Loucy (cell line): ENCODE measurements around the gene CCDC88A.
"Not testable (repeated sequence)": the region's sequence is repeated elsewhere in the genome, so short reads cannot be mapped to it uniquely, and the experiment has no call there.

Experiments
- H2AFZ ChIP-seq: fragments of 200-600 bp; sonication (generic); 2 replicates; pipeline ENCODE4 v1.6.0; 2016; ENCODE audit warnings: antibody characterized with exemption, mild to moderate bottlenecking, low read length, moderate library complexity
- H3F3A ChIP-seq: fragments of 200-600 bp; 2 replicates; pipeline ENCODE4 v1.6.0; 2016; ENCODE audit warnings: antibody characterized with exemption, low read depth, mild to moderate bottlenecking
- H3K27me3 ChIP-seq: fragments of 200-600 bp; sonication (generic); 2 replicates; pipeline ENCODE4 v1.6.1; 2014; ENCODE audit warnings: low read length, mild to moderate bottlenecking; ENCODE audit not compliant: insufficient read depth, poor library complexity, severe bottlenecking
- H3K36me3 ChIP-seq: fragments of 200-600 bp; sonication (generic); 2 replicates; pipeline ENCODE4 v1.6.1; 2016; ENCODE audit warnings: low read length; ENCODE audit not compliant: insufficient read depth
- H3K4me1 ChIP-seq: fragments of 200-600 bp; sonication (generic); 2 replicates; pipeline ENCODE4 v1.5.1; 2014; ENCODE audit warnings: low read length, mild to moderate bottlenecking; ENCODE audit not compliant: insufficient read depth, poor library complexity, severe bottlenecking
- H3K4me2 ChIP-seq: fragments of 200-600 bp; sonication (generic); 2 replicates; pipeline ENCODE4 v1.6.0; 2014; ENCODE audit warnings: antibody characterized with exemption, low read length, low read depth, mild to moderate bottlenecking; ENCODE audit not compliant: poor library complexity, severe bottlenecking
- H3K4me3 ChIP-seq: fragments of 200-600 bp; sonication (generic); 2 replicates; pipeline ENCODE4 v1.5.1; 2014; ENCODE audit warnings: low read length, mild to moderate bottlenecking, mixed read lengths; ENCODE audit not compliant: poor library complexity, severe bottlenecking
- H3K79me2 ChIP-seq: fragments of 200-600 bp; sonication (generic); 2 replicates; pipeline ENCODE4 v1.6.1; 2014; ENCODE audit warnings: low read length; ENCODE audit not compliant: insufficient read depth
- H3K9ac ChIP-seq: fragments of 200-600 bp; sonication (generic); 2 replicates; pipeline ENCODE4 v1.6.0; 2014; ENCODE audit warnings: mild to moderate bottlenecking, low read depth, low read length, moderate library complexity; ENCODE audit not compliant: poor library complexity, severe bottlenecking
- H3K9me2 ChIP-seq: fragments of 200-600 bp; sonication (generic); replicated peaks from 2 replicates; pipeline ENCODE4 v1.6.1; 2016; ENCODE audit warnings: low read depth, low read length, mixed read lengths
- H3K9me3 ChIP-seq: fragments of 200-600 bp; sonication (generic); 2 replicates; pipeline ENCODE4 v1.6.1; 2014; ENCODE audit warnings: mild to moderate bottlenecking, antibody characterized with exemption, low read length, low read depth; ENCODE audit not compliant: insufficient read depth
- H4K20me1 ChIP-seq: fragments of 200-600 bp; sonication (generic); 2 replicates; pipeline ENCODE4 v1.6.0; 2014; ENCODE audit warnings: antibody characterized with exemption, low read length, mild to moderate bottlenecking; ENCODE audit not compliant: insufficient read depth, poor library complexity, severe bottlenecking
- EZH2phosphoT487 ChIP-seq: fragments of 200-600 bp; IDR thresholded peaks from 2 replicates; pipeline ENCODE4 v1.6.1; 2018; ENCODE audit warnings: antibody characterized with exemption, mild to moderate bottlenecking, moderate library complexity, borderline replicate concordance
- TF ChIP-seq, protein P1 (sequence below): fragments of 200-600 bp; sonication (generic); conservative IDR thresholded peaks from 2 replicates; pipeline ENCODE4 v1.5.1; 2014; ENCODE audit warnings: mild to moderate bottlenecking, antibody characterized with exemption, low read length

The CCDC88A gene

DNA sequence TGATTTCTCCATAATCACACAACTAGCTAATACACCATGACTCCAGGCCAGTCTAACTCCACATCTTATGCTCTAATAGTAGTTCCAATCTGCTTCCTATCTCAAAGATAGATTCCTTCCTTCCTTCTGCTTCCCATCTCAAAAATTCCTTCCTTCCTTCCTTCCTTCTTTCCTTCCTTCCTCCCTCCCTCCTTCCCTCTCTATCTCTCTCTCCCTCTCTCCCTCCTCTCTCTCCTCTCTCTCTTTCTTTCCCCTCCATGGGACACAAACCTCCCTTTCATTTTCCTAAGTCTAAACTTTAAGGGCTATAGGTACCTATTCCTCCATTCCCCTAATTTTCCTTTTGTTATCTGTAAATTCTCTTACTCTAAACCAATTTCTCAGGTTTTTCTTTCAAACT, 62.5 kb downstream of the CCDC88A start:
- Histone ChIP-seq H3F3A (no peaks in the 10 kb centered on the region), H2AFZ (no peak overlapping the region), H3K4me2 (no peak overlapping the region), H3K4me1 (no peaks in the 10 kb centered on the region), H3K9me3 (no peaks in the 10 kb centered on the region), H3K79me2 (no peaks in the 10 kb centered on the region), H3K9ac (no peak overlapping the region), H3K4me3 (no peak overlapping the region), H4K20me1 (no peaks in the 10 kb centered on the region), H3K36me3 (peaks cover 67% of the 10 kb centered on the region), H3K27me3 (no peaks in the 10 kb centered on the region), H3K9me2 (no peaks in the 10 kb centered on the region)
- TF ChIP-seq, protein P1, sequence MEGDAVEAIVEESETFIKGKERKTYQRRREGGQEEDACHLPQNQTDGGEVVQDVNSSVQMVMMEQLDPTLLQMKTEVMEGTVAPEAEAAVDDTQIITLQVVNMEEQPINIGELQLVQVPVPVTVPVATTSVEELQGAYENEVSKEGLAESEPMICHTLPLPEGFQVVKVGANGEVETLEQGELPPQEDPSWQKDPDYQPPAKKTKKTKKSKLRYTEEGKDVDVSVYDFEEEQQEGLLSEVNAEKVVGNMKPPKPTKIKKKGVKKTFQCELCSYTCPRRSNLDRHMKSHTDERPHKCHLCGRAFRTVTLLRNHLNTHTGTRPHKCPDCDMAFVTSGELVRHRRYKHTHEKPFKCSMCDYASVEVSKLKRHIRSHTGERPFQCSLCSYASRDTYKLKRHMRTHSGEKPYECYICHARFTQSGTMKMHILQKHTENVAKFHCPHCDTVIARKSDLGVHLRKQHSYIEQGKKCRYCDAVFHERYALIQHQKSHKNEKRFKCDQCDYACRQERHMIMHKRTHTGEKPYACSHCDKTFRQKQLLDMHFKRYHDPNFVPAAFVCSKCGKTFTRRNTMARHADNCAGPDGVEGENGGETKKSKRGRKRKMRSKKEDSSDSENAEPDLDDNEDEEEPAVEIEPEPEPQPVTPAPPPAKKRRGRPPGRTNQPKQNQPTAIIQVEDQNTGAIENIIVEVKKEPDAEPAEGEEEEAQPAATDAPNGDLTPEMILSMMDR = no peak
- TF ChIP-seq EZH2phosphoT487 = no peak

DNA sequence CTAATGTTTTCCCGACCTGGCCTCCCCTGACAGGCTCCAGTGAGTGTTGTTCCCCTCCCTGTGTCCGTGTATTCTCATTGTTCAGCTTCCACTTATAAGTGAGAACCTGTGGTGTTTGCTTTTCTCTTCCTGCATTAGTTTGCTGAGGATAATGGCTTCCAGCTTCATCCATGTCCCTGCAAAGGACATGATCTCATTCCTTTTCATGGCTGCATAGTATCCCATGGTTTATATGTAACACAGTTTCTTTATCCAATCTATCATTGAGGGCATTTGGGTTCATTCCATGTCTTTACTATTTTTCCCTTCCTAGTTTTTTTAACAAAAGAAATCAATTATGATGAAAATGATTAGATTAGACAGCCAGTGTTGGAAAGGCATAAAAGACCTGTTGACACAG, 63.5 kb downstream of the CCDC88A start:
- H3K4me2 ChIP-seq, H4K20me1 ChIP-seq, H2AFZ ChIP-seq, H3K4me1 ChIP-seq, H3F3A ChIP-seq, H3K9me3 ChIP-seq, H3K9ac ChIP-seq, H3K4me3 ChIP-seq, H3K9me2 ChIP-seq, H3K79me2 ChIP-seq, H3K27me3 ChIP-seq: not testable (repeated sequence)
- H3K36me3 ChIP-seq = peaks cover 69% of the 10 kb centered on the region

DNA sequence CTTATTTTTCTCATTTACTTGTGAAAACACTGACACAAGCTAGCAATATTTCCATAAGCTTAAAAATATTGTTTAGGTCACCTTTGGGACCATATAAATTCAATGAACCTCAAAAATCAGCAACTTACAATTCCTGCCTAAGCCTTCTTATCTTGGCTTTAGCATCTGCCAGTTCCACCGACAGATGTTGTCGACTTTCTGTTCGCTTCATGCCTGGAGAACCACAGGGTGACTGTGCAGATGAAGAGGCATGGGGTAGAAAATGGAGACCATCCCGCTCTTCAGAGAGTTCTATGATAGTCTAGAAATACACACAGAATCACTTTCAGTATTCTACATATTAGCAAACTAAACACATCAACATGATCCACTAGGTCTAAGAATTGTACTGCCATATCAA, 64.2 kb downstream of the CCDC88A start:
- no peak overlapping the region for H3K9ac ChIP-seq
- no peak for TF ChIP-seq EZH2phosphoT487
- TF ChIP-seq, protein P1 = no peak
- H2AFZ ChIP-seq = no peak overlapping the region
- no peaks in the 10 kb centered on the region for H3K79me2 ChIP-seq
- no peaks in the 10 kb centered on the region for H4K20me1 ChIP-seq
- H3K4me1 ChIP-seq = no peaks in the 10 kb centered on the region
- H3K27me3 ChIP-seq = no peaks in the 10 kb centered on the region
- peaks cover 5% of the 10 kb centered on the region; the same call in 1 of the 2 replicates for H3K9me3 ChIP-seq
- H3K36me3 ChIP-seq = peaks cover 72% of the 10 kb centered on the region
- no peaks in the 10 kb centered on the region for H3K9me2 ChIP-seq
- H3F3A ChIP-seq = no peaks in the 10 kb centered on the region
- no peak overlapping the region for H3K4me3 ChIP-seq
- H3K4me2 ChIP-seq = no peak overlapping the region

DNA sequence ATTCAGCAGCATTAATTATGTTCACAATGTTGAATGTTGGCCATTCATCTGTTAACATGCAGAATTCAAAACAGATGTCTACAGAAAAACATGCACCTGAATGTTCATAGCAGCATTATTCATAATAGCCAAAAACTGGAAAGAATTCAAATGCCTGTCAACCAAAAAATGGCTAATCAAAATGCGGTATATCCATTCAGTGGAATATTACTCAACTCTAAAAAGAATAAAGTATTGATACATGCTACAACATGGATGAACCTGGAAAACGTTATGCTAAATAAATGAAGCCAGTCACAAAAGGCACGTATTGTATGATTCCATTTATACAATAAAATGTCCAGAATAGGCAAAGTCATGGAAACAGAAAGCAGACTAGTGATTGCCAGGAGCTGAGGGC, 68.0 kb downstream of the CCDC88A start:
- Histone ChIP-seq H3F3A (no peaks in the 10 kb centered on the region), H3K9ac (no peak overlapping the region), H4K20me1 (no peaks in the 10 kb centered on the region), H3K4me1 (no peaks in the 10 kb centered on the region), H3K9me3 (peaks cover 5% of the 10 kb centered on the region; the same call in 1 of the 2 replicates), H3K4me2 (no peak overlapping the region), H2AFZ (no peak overlapping the region), H3K9me2 (no peaks in the 10 kb centered on the region), H3K79me2 (no peaks in the 10 kb centered on the region), H3K27me3 (no peaks in the 10 kb centered on the region), H3K36me3 (peaks cover 73% of the 10 kb centered on the region), H3K4me3 (no peak overlapping the region)
- no peak for TF ChIP-seq EZH2phosphoT487
- TF ChIP-seq, protein P1 = no peak
